Smooth muscle cell of the coronary artery (primary cell): ENCODE measurements around the gene DPM1. TPM values are rescaled to one million over a fixed set of nuclear protein-coding genes. Genes with fewer than 3 reads are reported as not detected.

ENCODE experiments used
- total RNA-seq: library from RNA; depleted of rRNA; stranded (reverse); fragments of >200 nt; gene quantifications from 2 replicates; pipeline ENCODE4 v1.2.3, GENCODE V29; 2014; ENCODE audit warnings: low replicate concordance

The DPM1 gene
- total RNA-seq, result 27.7 and 54.3 TPM in 2 replicates

GRCh38 chr20:50957798-50958614, at the start of gene DPM1:
Gene DPM1, minus strand, starts transcription at chr20:50958532. Its CDS starts 9 bp downstream, at chr20:50958523.

GRCh38 chr20:50958615-50959542, 547 bp upstream of the DPM1 start, which contains the start of gene MOCS3:
Gene MOCS3, plus strand, starts transcription at chr20:50958818. Its CDS starts 25 bp downstream, at chr20:50958843.

GRCh38 chr20:50931306-50932015, 26.9 kb downstream of the DPM1 start, which contains the start of gene ADNP:
Gene ADNP, minus strand, starts transcription at chr20:50931437. Its CDS starts 27,441 bp downstream, at chr20:50903996.

Other genes with a start within 250 kb of the DPM1 start
- 0.23 and 1.7 TPM in 2 replicates for gene PARD6B, start 227.0 kb downstream of the DPM1 start, total RNA-seq
- gene BCAS4, start 163.5 kb downstream of the DPM1 start, total RNA-seq, result 2.8 and 22.5 TPM in 2 replicates
- 14.4 and 22.3 TPM in 2 replicates for gene ADNP, start 27.1 kb downstream of the DPM1 start, total RNA-seq
- 7.3 and 8.0 TPM in 2 replicates for gene MOCS3, start 286 bp upstream of the DPM1 start, total RNA-seq
- 4.1 and 6.8 TPM in 2 replicates for gene KCNG1, start 64.6 kb upstream of the DPM1 start, total RNA-seq